Measurements from ENCODE around the gene LANCL3.
"Not testable (repeated sequence)": the region's sequence is repeated elsewhere in the genome, so short reads cannot be mapped to it uniquely, and the experiment has no call there.

Gene LANCL3

GRCh38 chrX:37543324-37543723 lies 28.1 kb upstream of the LANCL3 start:
- Histone ChIP-seq H3K27ac (ENCODE audit: low read depth, low read length) (no peak overlapping the region), H3F3A (ENCODE audit: insufficient read depth) (no peaks in the 10 kb centered on the region), H3K9ac (ENCODE audit: low read length) (no peak overlapping the region), H3K79me2 (ENCODE audit: insufficient read depth, low read length) (no peaks in the 10 kb centered on the region), H2AFZ (ENCODE audit: low read depth, low read length, severe bottlenecking) (no peak overlapping the region), H3K9me2 (replicated peaks; ENCODE audit: insufficient read depth, low read length) (no peaks in the 10 kb centered on the region), H3K27me3 (ENCODE audit: low read length) (no peaks in the 10 kb centered on the region), H3K36me3 (ENCODE audit: low read length) (no peaks in the 10 kb centered on the region), H3K4me2 (ENCODE audit: low read depth, low read length, poor library complexity, severe bottlenecking) (no peak overlapping the region), H3K4me3 (ENCODE audit: insufficient read depth, low read length, poor library complexity, severe bottlenecking) (no peak overlapping the region), H4K20me1 (ENCODE audit: low read depth, low read length) (no peaks in the 10 kb centered on the region), H3K9me3 (ENCODE audit: insufficient read depth, low read length) (no peaks in the 10 kb centered on the region)
- no peak for TF ChIP-seq EZH2phosphoT487 (conservative IDR thresholded peaks at IDR 0.05; ENCODE audit: low read length)
- TF ChIP-seq, protein P1, sequence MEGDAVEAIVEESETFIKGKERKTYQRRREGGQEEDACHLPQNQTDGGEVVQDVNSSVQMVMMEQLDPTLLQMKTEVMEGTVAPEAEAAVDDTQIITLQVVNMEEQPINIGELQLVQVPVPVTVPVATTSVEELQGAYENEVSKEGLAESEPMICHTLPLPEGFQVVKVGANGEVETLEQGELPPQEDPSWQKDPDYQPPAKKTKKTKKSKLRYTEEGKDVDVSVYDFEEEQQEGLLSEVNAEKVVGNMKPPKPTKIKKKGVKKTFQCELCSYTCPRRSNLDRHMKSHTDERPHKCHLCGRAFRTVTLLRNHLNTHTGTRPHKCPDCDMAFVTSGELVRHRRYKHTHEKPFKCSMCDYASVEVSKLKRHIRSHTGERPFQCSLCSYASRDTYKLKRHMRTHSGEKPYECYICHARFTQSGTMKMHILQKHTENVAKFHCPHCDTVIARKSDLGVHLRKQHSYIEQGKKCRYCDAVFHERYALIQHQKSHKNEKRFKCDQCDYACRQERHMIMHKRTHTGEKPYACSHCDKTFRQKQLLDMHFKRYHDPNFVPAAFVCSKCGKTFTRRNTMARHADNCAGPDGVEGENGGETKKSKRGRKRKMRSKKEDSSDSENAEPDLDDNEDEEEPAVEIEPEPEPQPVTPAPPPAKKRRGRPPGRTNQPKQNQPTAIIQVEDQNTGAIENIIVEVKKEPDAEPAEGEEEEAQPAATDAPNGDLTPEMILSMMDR (IDR thresholded peaks at IDR 0.05; ENCODE audit: insufficient read depth, low read length, poor library complexity, severe bottlenecking) = no peak

GRCh38 chrX:37544531-37544930 lies 26.9 kb upstream of the LANCL3 start:
- H3K79me2 ChIP-seq (ENCODE audit: insufficient read depth, low read length); H2AFZ ChIP-seq (ENCODE audit: low read depth, low read length, severe bottlenecking); H3K9me2 ChIP-seq (replicated peaks; ENCODE audit: insufficient read depth, low read length); H3K27me3 ChIP-seq (ENCODE audit: low read length); H3K36me3 ChIP-seq (ENCODE audit: low read length); H3F3A ChIP-seq (ENCODE audit: insufficient read depth); H4K20me1 ChIP-seq (ENCODE audit: low read depth, low read length); H3K27ac ChIP-seq (ENCODE audit: low read depth, low read length); H3K9ac ChIP-seq (ENCODE audit: low read length); H3K9me3 ChIP-seq (ENCODE audit: insufficient read depth, low read length); H3K4me2 ChIP-seq (ENCODE audit: low read depth, low read length, poor library complexity, severe bottlenecking); H3K4me3 ChIP-seq (ENCODE audit: insufficient read depth, low read length, poor library complexity, severe bottlenecking): not testable (repeated sequence)

DNA sequence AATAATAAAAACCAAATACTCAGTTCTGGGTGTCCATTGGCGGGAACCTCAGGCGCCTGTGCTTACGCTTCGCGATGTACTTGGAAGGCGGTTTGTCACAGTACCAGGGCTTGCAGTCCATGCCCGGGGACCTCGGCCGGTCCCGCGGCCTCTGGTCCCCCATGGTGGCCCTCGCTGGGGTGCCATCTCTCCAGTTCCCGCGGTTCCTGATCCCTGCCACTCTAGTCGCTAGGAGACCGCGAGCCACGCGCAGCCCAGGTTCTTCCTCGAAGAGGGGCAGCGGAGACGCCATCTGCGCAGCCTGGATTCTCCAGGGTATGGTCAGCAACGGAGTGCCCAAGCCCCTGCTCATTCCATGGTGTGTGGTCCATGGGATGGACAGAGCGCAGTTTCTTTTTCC lies 26.4 kb upstream of the LANCL3 start:
- no peaks in the 10 kb centered on the region for H3K36me3 ChIP-seq (ENCODE audit: low read length)
- no peak overlapping the region for H3K4me2 ChIP-seq (ENCODE audit: low read depth, low read length, poor library complexity, severe bottlenecking)
- H3K27ac ChIP-seq (ENCODE audit: low read depth, low read length) = no peak overlapping the region
- no peak overlapping the region for H2AFZ ChIP-seq (ENCODE audit: low read depth, low read length, severe bottlenecking)
- H3K27me3 ChIP-seq (ENCODE audit: low read length) = no peaks in the 10 kb centered on the region
- no peaks in the 10 kb centered on the region for H3K9me2 ChIP-seq (replicated peaks; ENCODE audit: insufficient read depth, low read length)
- no peak for TF ChIP-seq EZH2phosphoT487 (conservative IDR thresholded peaks at IDR 0.05; ENCODE audit: low read length)
- TF ChIP-seq, protein P1 (IDR thresholded peaks at IDR 0.05; ENCODE audit: insufficient read depth, low read length, poor library complexity, severe bottlenecking) = no peak
- no peak overlapping the region for H3K4me3 ChIP-seq (ENCODE audit: insufficient read depth, low read length, poor library complexity, severe bottlenecking)
- H3K79me2 ChIP-seq (ENCODE audit: insufficient read depth, low read length) = no peaks in the 10 kb centered on the region
- no peaks in the 10 kb centered on the region for H3F3A ChIP-seq (ENCODE audit: insufficient read depth)
- H4K20me1 ChIP-seq (ENCODE audit: low read depth, low read length) = no peaks in the 10 kb centered on the region
- no peaks in the 10 kb centered on the region for H3K9me3 ChIP-seq (ENCODE audit: insufficient read depth, low read length)
- no peak overlapping the region for H3K9ac ChIP-seq (ENCODE audit: low read length)

GRCh38 chrX:37549619-37550018 lies 21.8 kb upstream of the LANCL3 start:
- H3K36me3 ChIP-seq (ENCODE audit: low read length); H3K4me3 ChIP-seq (ENCODE audit: insufficient read depth, low read length, poor library complexity, severe bottlenecking); H3K4me2 ChIP-seq (ENCODE audit: low read depth, low read length, poor library complexity, severe bottlenecking); H3K9me3 ChIP-seq (ENCODE audit: insufficient read depth, low read length); H2AFZ ChIP-seq (ENCODE audit: low read depth, low read length, severe bottlenecking); H4K20me1 ChIP-seq (ENCODE audit: low read depth, low read length); H3K79me2 ChIP-seq (ENCODE audit: insufficient read depth, low read length); H3K27me3 ChIP-seq (ENCODE audit: low read length); H3F3A ChIP-seq (ENCODE audit: insufficient read depth); H3K9ac ChIP-seq (ENCODE audit: low read length); H3K9me2 ChIP-seq (replicated peaks; ENCODE audit: insufficient read depth, low read length); H3K27ac ChIP-seq (ENCODE audit: low read depth, low read length): not testable (repeated sequence)

Measured in SU-DHL-6 (cell line).